Thymus (tissue), 11 donors: ENCODE results near the gene SLBP. TPM values are rescaled to one million over a fixed set of nuclear protein-coding genes. Genes with fewer than 3 reads are reported as not detected.

Experiments
- DNase-seq, 9 donors: peaks; one replicate each; pipeline ENCODE4 v3.0.0-alpha.2; 2013; ENCODE audit warnings: low spot score in 9 of 9, low read depth in 6 of 9, missing footprints in 1 of 9
- H3K27ac ChIP-seq, 2 donors: one replicate each; pipeline ENCODE4 v1.5.1; 2013; ENCODE audit warnings: control low read depth in 1 of 2, low read depth in 1 of 2, low read length in 1 of 2, mild to moderate bottlenecking in 1 of 2, moderate library complexity in 1 of 2
- H3K27me3 ChIP-seq, 2 donors: one replicate each; pipeline ENCODE4 v1.5.1; 2013; ENCODE audit warnings: low read length in 1 of 2; ENCODE audit not compliant: control insufficient read depth in 2 of 2, insufficient read depth in 1 of 2
- H3K36me3 ChIP-seq, 2 donors: one replicate each; pipeline ENCODE4 v1.5.1; 2013; ENCODE audit warnings: low read length in 1 of 2, mild to moderate bottlenecking in 1 of 2, moderate library complexity in 1 of 2; ENCODE audit not compliant: control insufficient read depth in 2 of 2, insufficient read depth in 2 of 2
- H3K4me1 ChIP-seq, 2 donors: one replicate each; pipeline ENCODE4 v1.5.1; 2013; ENCODE audit warnings: low read length in 2 of 2; ENCODE audit not compliant: control insufficient read depth in 2 of 2, insufficient read depth in 2 of 2
- H3K4me3 ChIP-seq, 2 donors: one replicate each; pipeline ENCODE4 v1.5.1; 2013; ENCODE audit warnings: low read length in 2 of 2, control low read depth in 1 of 2, mild to moderate bottlenecking in 1 of 2
- H3K9me3 ChIP-seq, 2 donors: one replicate each; pipeline ENCODE4 v1.5.1; 2013; ENCODE audit warnings: low read length in 1 of 2, mild to moderate bottlenecking in 1 of 2; ENCODE audit not compliant: control insufficient read depth in 2 of 2, insufficient read depth in 1 of 2
- WGBS: extraction: QIAGEN DNeasy Blood & Tissue Kit; methylation state at CpG from one replicate; pipeline ENCODE4 v1.1.7; 2013; 5-methylcytosine and 5-hydroxymethylcytosine counted together
- polyA plus RNA-seq: library from polyadenylated mRNA; stranded (reverse); fragments of 200-250 nt; gene quantifications from one replicate; pipeline ENCODE4 v1.2.3, GENCODE V29; 2013
- total RNA-seq: library from RNA; stranded (reverse); fragments of 120-200 nt; gene quantifications from one replicate; pipeline ENCODE4 v1.2.4, GENCODE V29; 2013
- donor health status: healthy.

The SLBP gene
- total and polyA plus RNA-seq, 2 donors: 53.1 to 96.2 TPM

DNA sequence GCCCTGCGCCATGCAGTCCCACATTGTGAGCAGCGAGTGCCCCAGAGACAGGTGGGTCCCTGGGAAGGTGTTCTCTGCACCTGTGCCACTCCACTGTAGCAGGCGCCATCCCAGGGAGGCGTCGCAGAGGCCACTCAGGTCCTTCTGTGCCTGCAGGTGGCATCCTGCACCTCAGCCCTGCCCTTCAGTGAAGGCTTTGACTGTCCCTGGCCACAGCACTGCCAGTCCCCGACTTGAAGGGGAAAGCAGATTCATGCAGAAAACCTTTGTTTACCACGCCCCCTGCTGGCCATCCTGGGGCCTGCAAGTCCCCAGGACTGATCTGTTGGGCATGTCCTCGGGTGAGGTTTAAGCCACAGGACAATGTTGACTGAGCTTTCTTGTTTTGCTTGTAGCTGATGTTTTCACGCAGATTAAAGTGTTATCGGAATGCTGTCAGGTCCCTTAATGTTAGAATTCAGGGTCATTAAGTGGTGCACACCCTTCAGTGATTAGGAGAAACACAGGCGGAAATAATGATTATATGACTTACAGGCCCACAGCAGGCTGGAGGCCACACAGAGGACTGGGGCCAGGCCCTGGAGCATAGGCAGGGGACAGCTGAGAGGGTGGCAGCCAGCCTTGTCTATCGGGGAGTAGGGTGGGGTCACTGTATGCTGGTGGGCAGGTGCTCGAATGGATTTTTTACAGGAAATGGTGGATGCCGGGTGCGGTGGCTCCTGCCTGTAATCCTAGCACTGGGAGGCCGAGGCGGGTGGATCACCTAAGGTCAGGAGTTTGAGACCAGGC, 14.2 kb upstream of the SLBP start:
- WGBS: 72% methylated on average over 17 of the region's 17 CpGs

GRCh38 chr4:1725521-1725920, 13.4 kb upstream of the SLBP start:
- Histone ChIP-seq H3K36me3 (peaks cover 48 to 66% of the 10 kb centered on the region in 2 donors), H3K9me3 (no peaks in the 10 kb centered on the region), H3K27ac (no peak overlapping the region), H3K4me3 (no peak overlapping the region), H3K27me3 (no peaks in the 10 kb centered on the region), H3K4me1 (peaks cover 24 to 34% of the 10 kb centered on the region in 2 donors)
- no peak for DNase-seq
- 98% methylated on average over 10 of the region's 10 CpGs for WGBS

More for the DNA sequence above, 14.2 kb upstream of the SLBP start:
- peak; percentile 66 to 92 (median 83) for DNase-seq
- H3K9me3 ChIP-seq: no peaks in the 10 kb centered on the region
- H3K27ac ChIP-seq: no peak overlapping the region
- peaks cover 56 to 74% of the 10 kb centered on the region in 2 donors for H3K36me3 ChIP-seq
- peaks cover 24 to 34% of the 10 kb centered on the region in 2 donors for H3K4me1 ChIP-seq
- H3K27me3 ChIP-seq: no peaks in the 10 kb centered on the region
- no peak overlapping the region for H3K4me3 ChIP-seq

DNA sequence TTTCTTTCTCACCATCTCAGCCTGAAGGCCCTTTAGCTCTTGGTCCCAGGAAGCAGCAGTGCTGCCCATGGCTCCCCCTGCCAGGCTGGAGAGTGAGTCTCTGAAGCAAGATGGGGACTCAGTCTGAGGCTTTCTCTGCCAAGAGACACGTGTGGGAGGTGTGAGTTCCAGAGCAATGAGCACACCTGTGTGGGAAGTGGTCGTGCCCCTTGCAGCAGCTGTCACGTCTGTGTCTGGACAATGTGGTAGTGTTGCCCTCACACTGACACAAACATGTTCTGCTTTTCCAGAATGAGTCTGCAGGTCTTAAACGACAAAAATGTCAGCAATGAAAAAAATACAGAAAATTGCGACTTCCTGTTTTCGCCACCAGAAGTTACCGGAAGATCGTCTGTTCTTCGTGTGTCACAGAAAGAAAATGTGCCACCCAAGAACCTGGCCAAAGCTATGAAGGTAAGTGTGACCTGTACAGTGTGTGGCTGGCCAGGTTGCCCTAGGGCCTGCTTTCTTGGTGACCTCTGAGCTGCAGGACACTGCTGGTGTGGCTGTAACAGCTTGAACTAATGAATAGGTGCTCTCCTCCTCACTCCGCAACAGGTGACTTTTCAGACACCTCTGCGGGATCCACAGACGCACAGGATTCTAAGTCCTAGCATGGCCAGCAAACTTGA, 11.1 kb upstream of the SLBP start:
- Histone ChIP-seq H3K36me3 (peaks cover 32 to 49% of the 10 kb centered on the region in 2 donors), H3K27ac (peak overlapping the region; percentile 98 to 99), H3K4me3 (peak overlapping the region; percentile 63 to 72), H3K4me1 (peaks cover 36 to 44% of the 10 kb centered on the region in 2 donors), H3K9me3 (no peaks in the 10 kb centered on the region), H3K27me3 (no peaks in the 10 kb centered on the region)
- WGBS: 29% methylated on average over 12 of the region's 12 CpGs
- peak in 5 of 9 donors; percentile 43 to 83 (median 50) for DNase-seq

DNA sequence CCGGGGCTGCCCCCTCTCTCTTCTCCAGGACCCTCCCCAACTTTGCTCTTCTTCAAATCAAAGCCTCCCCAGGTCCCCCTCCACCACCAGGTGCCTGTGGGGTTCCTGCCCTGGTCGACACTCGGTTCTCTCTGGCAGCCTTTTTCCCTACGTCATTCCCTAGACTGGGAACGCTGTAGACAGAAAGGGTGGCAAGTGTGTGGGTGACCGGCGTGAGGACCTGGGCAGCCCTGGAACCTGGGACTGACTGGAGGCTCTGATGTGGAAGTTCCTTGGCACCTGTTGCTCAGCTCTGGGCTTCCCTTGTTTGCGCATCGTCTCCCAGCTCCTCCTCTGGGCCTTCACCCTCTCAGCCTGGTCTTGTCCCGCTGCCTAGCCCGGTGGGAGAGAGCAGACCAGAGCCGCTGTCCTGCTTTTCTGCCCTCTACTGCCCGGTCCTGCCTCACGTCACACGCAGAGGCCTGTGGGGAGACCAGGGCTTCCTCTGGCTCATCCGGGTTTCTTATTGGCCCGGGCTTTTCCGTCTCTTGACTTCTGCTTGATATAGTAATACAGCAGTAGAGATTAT, 10.5 kb upstream of the SLBP start:
- Histone ChIP-seq H3K27ac (peak overlapping the region; percentile 98 to 99), H3K4me1 (peaks cover 36 to 44% of the 10 kb centered on the region in 2 donors), H3K4me3 (peak overlapping the region; percentile 63 to 72), H3K27me3 (no peaks in the 10 kb centered on the region), H3K36me3 (peaks cover 32 to 49% of the 10 kb centered on the region in 2 donors), H3K9me3 (no peaks in the 10 kb centered on the region)
- WGBS: 41% methylated on average over 18 of the region's 18 CpGs
- no peak for DNase-seq

DNA sequence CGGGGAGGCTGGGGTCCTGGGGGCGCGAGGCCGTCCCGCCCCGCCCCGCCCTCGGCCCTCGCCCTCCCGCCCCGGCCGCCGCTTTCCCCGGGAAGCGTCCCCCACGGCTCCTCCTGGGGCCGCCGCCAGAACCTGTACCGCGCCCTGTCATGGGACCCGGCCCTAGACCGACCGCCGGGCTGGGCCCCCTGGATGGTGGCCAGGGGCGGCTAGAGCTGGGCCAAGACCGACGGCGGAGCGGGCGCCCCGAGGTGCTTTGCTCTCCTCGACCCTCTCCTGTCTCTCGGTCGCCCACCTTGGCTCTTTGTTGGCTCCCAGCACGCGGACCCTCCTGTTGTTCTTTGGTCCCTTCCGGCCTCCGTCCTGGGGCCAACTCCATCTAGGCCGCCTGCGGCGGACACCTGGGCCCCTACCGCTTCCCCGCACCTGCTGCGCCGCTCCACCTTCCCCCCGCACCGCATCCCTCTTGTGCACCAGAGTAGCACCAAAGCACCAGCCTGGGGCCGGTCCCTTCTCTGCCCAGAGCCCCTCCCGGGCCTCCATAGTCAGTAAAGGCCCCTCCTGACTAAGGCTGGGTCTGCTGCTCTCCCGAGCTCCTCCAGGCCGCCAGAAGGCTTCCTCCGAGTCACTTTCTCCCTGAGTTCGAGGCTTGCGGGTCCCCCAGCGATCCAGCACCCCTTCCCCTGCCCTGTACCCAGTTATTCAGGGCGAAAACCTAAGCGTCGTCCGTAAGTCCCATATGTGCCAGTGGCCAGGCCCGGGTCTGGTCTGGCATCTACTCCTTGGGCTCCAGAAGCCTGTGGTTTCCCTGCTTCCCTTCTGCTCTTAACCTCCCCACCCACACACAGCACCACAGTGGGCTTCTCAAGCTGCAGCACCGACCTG, 9.8 kb upstream of the SLBP start:
- no peak for DNase-seq
- H3K4me1 ChIP-seq: peaks cover 36 to 44% of the 10 kb centered on the region in 2 donors

GRCh38 chr4:1721003-1721665, 9.0 kb upstream of the SLBP start, which contains the start of the genes TACC3 and TMEM129:
Gene TACC3, plus strand, starts transcription at chr4:1721521. Its CDS starts 1,901 bp downstream, at chr4:1723422.
Gene TMEM129, minus strand, starts transcription at chr4:1721323. Its CDS starts 486 bp downstream, at chr4:1720837.
- H3K36me3 ChIP-seq: peaks cover 40 to 49% of the 10 kb centered on the region in 2 donors
- no peaks in the 10 kb centered on the region for H3K27me3 ChIP-seq
- peak within 1 kb of the TSS; percentile 98 to 99 for H3K27ac ChIP-seq
- WGBS: under 1% methylated on average over 83 of the region's 83 CpGs
- peak; percentile 82 to 97 (median 93) for DNase-seq
- no peaks in the 10 kb centered on the region for H3K9me3 ChIP-seq
- H3K4me1 ChIP-seq: peaks cover 32 to 42% of the 10 kb centered on the region in 2 donors
- peak within 1 kb of the TSS; percentile 63 to 72 for H3K4me3 ChIP-seq

More for the DNA sequence above, 9.8 kb upstream of the SLBP start:
- Histone ChIP-seq H3K4me3 (peak overlapping the region; percentile 63 to 72), H3K9me3 (no peaks in the 10 kb centered on the region), H3K27me3 (no peaks in the 10 kb centered on the region), H3K36me3 (peaks cover 33 to 49% of the 10 kb centered on the region in 2 donors), H3K27ac (peak overlapping the region; percentile 98 to 99)
- WGBS: 2% methylated on average over 61 of the region's 61 CpGs

- H3K4me1 ChIP-seq: peaks cover 29 to 41% of the 10 kb centered on the region in 2 donors
Observed at GRCh38 chr4:1720163-1720983, 8.3 kb upstream of the SLBP start.

More at GRCh38 chr4:1720163-1720983, 8.3 kb upstream of the SLBP start:
- H3K4me3 ChIP-seq: peak overlapping the region; percentile 55 to 72
- DNase-seq: peak in 1 of 9 donors; percentile 60
- peak overlapping the region; percentile 77 to 87 for H3K27ac ChIP-seq
- H3K27me3 ChIP-seq: no peaks in the 10 kb centered on the region
- H3K9me3 ChIP-seq: no peaks in the 10 kb centered on the region
- WGBS: 1% methylated on average over 79 of the region's 79 CpGs
- H3K36me3 ChIP-seq: peaks cover 39 to 49% of the 10 kb centered on the region in 2 donors
